A549 (cell line): ENCODE data around the gene C16orf46.

Source experiments
- CTCF ChIP-seq: fragments of >200 bp; sonication (Bioruptor Twin); formaldehyde crosslinking; IDR thresholded peaks from 3 replicates; pipeline ENCODE4 v1.5.1; 2016
- EP300 ChIP-seq, 2 experiments: fragments of >200 bp; sonication (Bioruptor Twin); formaldehyde crosslinking; IDR thresholded peaks; 2 replicates in 1 of 2; 3 replicates in 1 of 2; pipeline ENCODE4 v1.6.1; 2016 to 2017
- ESRRA ChIP-seq: fragments of 150-350 bp; IDR thresholded peaks from 2 replicates; pipeline ENCODE4 v1.6.1; 2014; ENCODE audit warnings: mild to moderate bottlenecking, low read length, borderline replicate concordance
- POLR2A ChIP-seq: IDR thresholded peaks from 2 replicates; pipeline ENCODE4 v1.6.1; 2012; ENCODE audit warnings: mild to moderate bottlenecking, low read length
- USF2 ChIP-seq: fragments of 450-650 bp; IDR thresholded peaks from 2 replicates; pipeline ENCODE4 v1.6.1; 2014; ENCODE audit warnings: antibody characterized with exemption
- ZSCAN20 ChIP-seq: fragments of 250-450 bp; sonication (Bioruptor Pico); IDR thresholded peaks from 2 replicates; pipeline ENCODE4 v1.8.0; 2022; ENCODE audit warnings: mild to moderate bottlenecking, moderate library complexity

- TF ChIP-seq ZSCAN20 (CRISPR knock-in tag): no peak
- TF ChIP-seq POLR2A: no peak
- no peak for TF ChIP-seq CTCF
- no peak for TF ChIP-seq ESRRA
- no peak for TF ChIP-seq USF2
- TF ChIP-seq EP300 (IDR thresholded peaks at IDR 0.05): no peak
These were observed 19.7 kb upstream of the C16orf46 start for GRCh38 chr16:81096715-81097208.
